Panc1 (cell line): Measurements from ENCODE around the gene ITGB2.

ENCODE experiments used
- POLR2AphosphoS5 ChIP-seq: IDR thresholded peaks from 2 replicates; pipeline ENCODE4 v1.6.1; 2012; ENCODE audit warnings: mild to moderate bottlenecking, low read depth, low read length, moderate library complexity
- SIN3A ChIP-seq: IDR thresholded peaks from 2 replicates; pipeline ENCODE4 v1.6.1; 2012; ENCODE audit warnings: low read depth, mild to moderate bottlenecking, low read length, moderate library complexity, borderline replicate concordance; ENCODE audit not compliant: insufficient read depth

DNA sequence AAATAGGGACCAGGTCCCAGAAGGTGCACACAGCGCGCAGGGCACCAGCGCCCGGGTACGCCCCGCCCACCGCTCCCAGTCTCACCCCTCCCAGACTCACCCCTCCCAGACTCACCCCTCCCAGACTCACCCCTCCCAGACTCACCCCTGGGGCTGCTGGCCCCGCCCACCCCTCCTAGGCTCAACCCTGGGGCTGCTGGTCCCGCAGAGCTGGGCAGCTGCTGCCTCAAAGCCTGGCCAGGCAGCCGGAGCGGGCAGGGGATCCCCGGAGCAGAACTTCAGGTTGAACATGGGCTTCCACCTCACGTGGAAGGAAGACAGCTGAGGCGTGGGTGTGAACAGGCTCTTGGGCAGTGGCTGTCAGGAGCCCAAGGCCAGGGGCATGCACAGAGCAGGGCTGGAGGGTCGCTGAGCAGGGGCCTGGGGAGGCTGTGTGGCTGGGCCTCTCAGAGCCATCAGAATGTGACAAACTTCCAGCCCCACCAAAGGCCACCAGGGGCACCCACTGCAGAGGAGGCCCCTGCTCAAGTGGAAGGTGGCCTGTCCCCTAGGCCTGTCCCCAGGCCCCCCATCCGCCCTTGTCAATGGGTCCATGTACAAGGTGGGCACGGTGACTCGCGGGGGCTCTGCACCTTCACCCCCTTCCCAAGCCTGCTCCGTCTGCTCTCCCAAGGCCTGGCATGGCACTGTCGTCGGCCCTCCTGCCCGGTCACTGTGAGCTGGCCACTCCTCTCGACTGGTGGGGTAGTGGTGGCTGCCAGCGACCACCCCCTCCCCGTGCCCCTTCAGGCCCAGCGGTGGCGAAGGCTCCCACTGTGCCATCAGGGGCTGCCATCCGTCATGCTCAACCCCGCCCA, 82.4 kb downstream of the ITGB2 start:
- TF ChIP-seq POLR2AphosphoS5 (no peak), SIN3A (no peak)
